Astrocyte of the spinal cord (primary cell): Measurements from ENCODE around the gene TACO1.
A peak's percentile ranks its signal among the peaks of the same experiment; 100 is the strongest.

Experiments
- DNase-seq: peaks from one replicate; pipeline ENCODE4 v3.0.0; 2011; ENCODE audit warnings: low read depth, low spot score
- H3K4me3 ChIP-seq: 2 replicates; pipeline ENCODE4 v1.5.1; 2011; ENCODE audit warnings: low read depth, mild to moderate bottlenecking, low read length, moderate library complexity
- CTCF ChIP-seq: IDR thresholded peaks from 2 replicates; pipeline ENCODE4 v1.5.1; 2012; ENCODE audit warnings: low read depth, mild to moderate bottlenecking, low read length, inconsistent platforms
- in situ Hi-C: cut with HindIII; loops from 2 replicates; pipeline ENCODE4 v1.10.0; 2017; ENCODE audit warnings: low sequenced_read_pairs

The TACO1 gene

GRCh38 chr17:63611354-63611753, 10.7 kb downstream of the TACO1 start:
- no peak overlapping the region for H3K4me3 ChIP-seq
- in situ Hi-C loops = no loop called here
- TF ChIP-seq CTCF = no peak
- no peak for DNase-seq

- TF ChIP-seq CTCF = no peak
- no peak for DNase-seq
- in situ Hi-C loops = no loop called here
- H3K4me3 ChIP-seq = no peak overlapping the region
Measured at GRCh38 chr17:63613663-63614062, 13.0 kb downstream of the TACO1 start.

- TF ChIP-seq CTCF = no peak
- DNase-seq = no peak
- in situ Hi-C loops = no loop called here
- H3K4me3 ChIP-seq = peak overlapping the region; percentile 60
Measured at GRCh38 chr17:63621229-63621683, 20.6 kb downstream of the TACO1 start.

- peak; percentile 13 for TF ChIP-seq CTCF
- in situ Hi-C loops = no loop called here
- peak within 1 kb of the TSS; percentile 60 for H3K4me3 ChIP-seq
- peak; percentile 100 for DNase-seq
Measured at GRCh38 chr17:63621684-63622573, 21.2 kb downstream of the TACO1 start, which contains the start of gene MAP3K3. TSS of gene MAP3K3 (plus strand) at chr17:63622417. CDS start at chr17:63622760, 343 bp downstream.

GRCh38 chr17:63622574-63623390, 22.1 kb downstream of the TACO1 start:
- in situ Hi-C loops = no loop called here
- no peak for TF ChIP-seq CTCF
- peak; percentile 59 for DNase-seq
- H3K4me3 ChIP-seq = peak overlapping the region; percentile 57

- no peak for TF ChIP-seq CTCF
- peak overlapping the region; percentile 57 for H3K4me3 ChIP-seq
- DNase-seq = no peak
- in situ Hi-C loops = no loop called here
Measured at GRCh38 chr17:63623786-63624530, 23.3 kb downstream of the TACO1 start.
